ENCODE results near the gene ACO2. TPM values are rescaled to one million over a fixed set of nuclear protein-coding genes. Genes with fewer than 3 reads are reported as not detected.

ACO2 gene
- total RNA-seq, 1 donor from 2014 or later = 172 TPM

GRCh38 chr22:41523464-41524221, 54.7 kb downstream of the ACO2 start:
- DNase-seq (ENCODE audit: low spot score) = peak; percentile 32

DNA sequence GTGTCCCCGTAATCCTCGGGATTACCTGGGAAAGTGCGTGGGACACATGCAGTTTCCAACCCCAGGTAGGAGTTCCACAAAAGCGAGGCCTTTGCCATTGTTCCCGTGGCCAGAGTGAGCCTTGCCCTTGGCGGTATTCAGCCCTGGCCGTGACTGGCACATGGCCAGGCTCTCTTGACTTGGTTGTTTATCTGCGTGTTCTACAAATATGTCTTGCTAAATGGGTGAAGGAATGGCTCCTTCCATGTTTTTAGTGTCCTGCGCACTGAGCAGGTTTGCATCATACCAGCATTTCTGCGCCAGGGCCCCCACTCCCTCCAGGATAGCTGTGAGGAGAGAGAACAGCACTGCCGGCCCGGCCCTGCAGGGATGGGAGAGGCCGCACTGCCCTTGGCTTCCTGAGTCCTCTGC, 55.3 kb downstream of the ACO2 start:
- peak; percentile 72 for DNase-seq (ENCODE audit: low spot score)

- peak; percentile 39 for DNase-seq (ENCODE audit: low spot score)
Measured at GRCh38 chr22:41524809-41525449, 56.0 kb downstream of the ACO2 start.

GRCh38 chr22:41525450-41526225, 56.7 kb downstream of the ACO2 start:
- no peak for DNase-seq (ENCODE audit: low spot score)

DNA sequence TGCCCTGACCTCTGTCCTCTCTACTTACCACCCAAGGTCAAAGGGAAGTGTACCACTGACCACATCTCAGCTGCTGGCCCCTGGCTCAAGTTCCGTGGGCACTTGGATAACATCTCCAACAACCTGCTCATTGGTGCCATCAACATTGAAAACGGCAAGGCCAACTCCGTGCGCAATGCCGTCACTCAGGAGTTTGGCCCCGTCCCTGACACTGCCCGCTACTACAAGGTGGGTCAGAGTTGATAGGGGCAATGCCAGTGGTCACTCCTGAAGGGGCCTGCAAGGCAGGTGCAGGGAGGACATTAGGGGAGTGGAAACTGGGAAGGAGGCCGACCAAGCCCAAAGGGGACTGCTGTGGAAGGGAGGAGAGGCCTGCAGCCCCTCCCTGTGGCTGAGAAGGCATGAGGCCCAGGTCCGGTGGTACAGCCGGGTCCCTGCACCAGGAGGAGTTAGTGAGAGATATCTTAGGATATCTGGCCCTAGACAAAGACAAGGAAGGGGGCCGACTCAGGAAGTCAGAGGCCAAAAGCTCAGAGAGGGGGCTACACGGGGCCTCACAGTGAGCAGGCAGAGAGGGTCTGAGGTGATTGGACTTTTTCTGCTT, 57.4 kb downstream of the ACO2 start:
- DNase-seq (ENCODE audit: low spot score) = no peak

GRCh38 chr22:41526830-41527799, 58.2 kb downstream of the ACO2 start:
- DNase-seq (ENCODE audit: low spot score) = no peak

DNA sequence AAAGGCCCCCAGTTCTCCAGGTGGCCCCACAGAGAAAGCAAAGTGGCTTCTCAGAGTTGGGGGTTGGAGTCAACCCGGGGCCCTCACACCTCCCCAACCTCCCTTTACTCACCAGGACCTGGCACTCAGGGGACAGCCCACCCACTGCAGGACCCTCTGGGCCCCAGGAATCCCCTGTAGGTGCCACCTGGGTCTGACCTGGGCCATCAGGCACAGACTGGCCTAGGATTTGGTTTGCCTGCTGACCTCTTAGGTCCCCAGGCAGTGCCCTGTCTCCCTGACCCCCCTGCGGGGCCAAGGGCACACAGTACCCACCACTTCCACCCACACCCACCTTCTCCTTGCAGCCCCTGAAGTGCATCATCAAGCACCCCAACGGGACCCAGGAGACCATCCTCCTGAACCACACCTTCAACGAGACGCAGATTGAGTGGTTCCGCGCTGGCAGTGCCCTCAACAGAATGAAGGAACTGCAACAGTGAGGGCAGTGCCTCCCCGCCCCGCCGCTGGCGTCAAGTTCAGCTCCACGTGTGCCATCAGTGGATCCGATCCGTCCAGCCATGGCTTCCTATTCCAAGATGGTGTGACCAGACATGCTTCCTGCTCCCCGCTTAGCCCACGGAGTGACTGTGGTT, 59.3 kb downstream of the ACO2 start:
- DNase-seq (ENCODE audit: low spot score) = no peak

GRCh38 chr22:41528938-41529561, 60.1 kb downstream of the ACO2 start:
- DNase-seq (ENCODE audit: low spot score) = no peak

DNA sequence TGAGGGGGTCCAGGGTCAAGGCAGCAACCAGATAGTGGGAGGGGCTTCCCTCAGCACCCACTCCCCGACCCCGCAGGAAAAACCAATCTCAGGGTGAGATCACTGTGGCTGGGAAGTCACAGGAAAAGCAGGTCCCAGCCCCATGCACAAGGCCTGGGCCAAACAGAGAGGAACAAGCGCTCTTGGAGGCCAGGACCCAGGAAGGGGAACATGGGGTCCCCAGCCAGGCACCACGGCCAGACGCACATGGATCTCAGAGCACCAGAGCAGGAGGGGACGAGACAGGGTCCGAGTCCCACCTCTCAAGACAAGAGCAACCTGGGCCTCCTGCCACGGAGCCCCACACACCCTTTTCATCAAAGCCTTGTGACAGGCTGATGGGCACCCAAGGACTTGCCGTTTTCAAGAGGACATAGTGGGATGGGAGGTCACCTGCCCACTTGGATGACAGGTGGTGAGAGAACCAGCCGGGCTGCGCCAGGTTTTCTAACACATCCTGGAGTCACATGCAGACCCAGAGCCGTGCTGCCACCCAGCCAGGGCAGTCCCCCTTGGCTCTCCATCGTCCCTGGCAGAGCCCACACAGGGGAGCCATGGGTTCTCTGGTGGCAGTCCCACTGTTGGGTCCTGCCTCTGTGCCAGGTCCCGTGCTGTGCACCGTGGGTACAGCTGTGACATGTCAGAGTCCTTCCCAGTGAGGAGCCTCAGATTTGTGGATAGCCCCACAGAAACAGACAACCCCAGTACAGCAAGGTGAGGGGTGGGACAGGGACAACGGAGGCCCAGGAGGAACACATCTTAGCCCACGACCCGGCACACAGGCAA, 62.2 kb downstream of the ACO2 start:
- DNase-seq (ENCODE audit: low spot score) = no peak

DNA sequence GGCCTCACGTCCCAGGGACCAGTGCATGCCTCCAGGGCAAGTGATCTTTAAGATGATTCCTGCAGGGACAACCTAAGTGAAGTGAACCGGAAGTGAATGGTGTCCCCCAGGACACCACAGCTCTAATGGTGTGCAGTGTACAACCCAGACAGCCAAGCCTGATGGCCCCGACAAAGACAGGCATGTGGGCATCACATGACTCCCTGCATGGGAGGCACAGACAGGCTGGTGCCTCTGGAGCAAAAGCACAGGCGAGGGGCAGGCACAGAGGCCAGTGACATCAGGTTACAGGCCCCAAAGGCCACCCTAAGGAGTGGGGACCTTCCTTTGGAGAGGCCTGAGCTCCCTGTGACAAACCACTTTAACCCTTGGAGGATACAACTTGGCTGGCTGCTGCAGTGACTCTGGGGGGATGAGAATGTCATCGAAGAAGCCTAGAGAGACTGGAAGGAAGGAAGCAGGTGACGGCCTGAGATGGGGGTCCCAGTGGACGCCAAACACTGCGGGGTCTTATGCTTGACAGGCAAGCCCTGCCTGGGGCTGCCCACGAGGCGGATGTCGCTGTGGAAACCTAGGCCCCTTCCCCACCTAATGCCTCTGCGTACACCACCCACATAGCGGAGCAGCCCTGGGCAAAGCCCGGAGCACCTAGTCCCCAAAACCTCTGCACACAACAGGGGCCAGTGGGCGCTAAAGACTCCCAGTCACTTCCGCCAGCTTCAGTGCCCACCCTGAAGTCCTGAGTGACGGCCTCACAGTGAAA, 63.0 kb downstream of the ACO2 start:
- no peak for DNase-seq (ENCODE audit: low spot score)

DNA sequence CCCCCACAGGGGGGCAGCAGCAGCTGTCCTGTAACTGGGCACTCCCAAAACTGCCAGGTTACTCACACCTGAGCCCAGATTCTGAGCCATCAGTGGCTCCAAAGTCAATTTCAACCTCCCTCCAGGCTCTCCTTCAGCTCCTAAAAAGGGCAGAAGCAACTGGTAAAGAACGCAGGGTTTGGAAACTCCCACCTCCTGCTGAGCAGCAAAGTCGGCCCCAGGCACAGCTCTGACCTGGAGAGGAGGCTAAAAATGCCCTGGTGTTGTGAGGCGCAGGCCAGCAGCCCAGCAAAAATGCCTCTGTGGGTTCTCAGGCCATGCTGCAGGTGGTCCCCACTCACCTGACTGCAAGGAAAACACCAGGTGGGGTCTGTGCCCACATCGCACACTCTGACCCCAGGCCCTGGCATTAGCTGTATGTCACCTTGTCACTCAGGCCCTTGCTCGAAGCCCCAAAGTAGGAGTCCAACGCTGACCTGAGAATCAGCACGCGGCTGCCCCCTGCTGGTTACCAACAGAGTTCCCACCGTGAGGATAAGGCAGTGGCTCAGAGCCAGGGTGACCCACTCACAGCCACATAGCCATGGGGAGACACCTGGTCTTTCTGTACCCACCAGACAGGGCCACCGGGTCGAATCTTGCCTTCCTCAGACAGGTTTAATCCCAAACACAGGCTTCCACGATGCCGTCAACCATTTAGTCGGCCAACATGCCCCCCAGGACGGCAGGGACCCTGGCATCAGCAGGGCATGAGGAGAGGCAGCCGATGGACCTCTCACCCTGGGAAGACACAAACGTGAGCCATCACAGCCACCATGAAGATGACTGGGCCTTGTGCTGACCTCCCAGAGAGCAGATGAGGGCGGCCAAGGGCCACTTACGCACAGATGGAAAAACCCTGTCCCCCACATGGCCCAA, 64.2 kb downstream of the ACO2 start:
- peak; percentile 65 for DNase-seq (ENCODE audit: low spot score)

GRCh38 chr22:41534219-41534618, 65.3 kb downstream of the ACO2 start:
- DNase-seq (ENCODE audit: low spot score) = no peak

GRCh38 chr22:41535244-41535643, 66.3 kb downstream of the ACO2 start:
- DNase-seq (ENCODE audit: low spot score) = no peak

DNA sequence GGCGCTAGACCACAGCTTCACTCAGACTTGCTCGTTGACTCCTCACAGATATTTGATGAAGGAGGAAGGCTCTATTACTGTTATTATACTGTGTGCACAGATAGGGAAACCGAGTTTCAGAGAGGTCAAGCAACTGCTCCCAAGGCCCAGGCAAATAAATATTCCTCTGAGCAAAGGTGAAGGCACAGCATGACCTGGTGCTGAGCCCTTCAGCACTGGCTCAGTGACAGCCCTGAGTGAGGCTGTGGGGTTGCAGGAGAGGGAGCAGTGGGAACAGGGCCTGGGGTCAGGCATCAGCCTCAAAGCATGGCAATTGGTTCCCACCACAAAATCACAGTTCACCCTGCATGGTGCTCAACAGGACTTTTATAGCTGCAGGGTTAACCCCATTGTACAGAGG, 68.3 kb downstream of the ACO2 start:
- no peak for DNase-seq (ENCODE audit: low spot score)

DNA sequence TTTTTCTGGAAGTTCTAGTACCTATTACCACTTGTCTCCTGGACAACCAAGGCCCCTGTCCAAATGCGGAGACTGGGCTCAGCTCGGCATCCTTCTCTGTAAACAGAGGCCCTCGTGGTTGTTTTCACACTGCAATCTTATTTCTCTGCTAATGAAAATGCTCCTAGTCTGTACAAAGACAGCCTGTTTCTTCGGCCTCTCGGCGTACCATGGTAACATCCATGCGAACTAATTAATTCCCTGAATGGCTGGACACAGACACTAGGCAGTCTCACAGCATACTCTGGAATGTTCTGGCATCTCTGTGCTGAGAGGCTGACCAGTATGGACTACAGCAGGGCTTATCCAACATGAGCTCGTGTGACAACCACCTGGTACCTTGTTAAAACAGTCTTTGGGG, 69.7 kb downstream of the ACO2 start:
- no peak for DNase-seq (ENCODE audit: low spot score)

- no peak for DNase-seq (ENCODE audit: low spot score)
Measured at GRCh38 chr22:41539146-41540005, 70.5 kb downstream of the ACO2 start.

DNA sequence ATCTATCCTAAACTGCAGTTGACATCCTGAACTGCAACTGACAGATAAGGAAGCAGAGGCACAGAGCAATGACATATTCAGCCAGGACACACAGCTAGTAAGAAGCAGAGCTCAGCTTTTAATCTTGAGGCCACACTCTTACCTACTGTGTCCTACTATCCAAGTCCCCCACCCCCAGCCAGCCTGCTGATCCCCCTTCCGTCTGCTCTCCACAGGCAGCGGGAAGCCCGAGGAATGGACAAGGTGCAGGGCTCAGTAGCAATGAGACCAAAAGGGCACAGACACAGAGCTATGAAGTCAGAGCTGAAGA, 71.0 kb downstream of the ACO2 start:
- DNase-seq (ENCODE audit: low spot score) = no peak
